ENCODE measurements around the gene KDM5B.

KDM5B gene

DNA sequence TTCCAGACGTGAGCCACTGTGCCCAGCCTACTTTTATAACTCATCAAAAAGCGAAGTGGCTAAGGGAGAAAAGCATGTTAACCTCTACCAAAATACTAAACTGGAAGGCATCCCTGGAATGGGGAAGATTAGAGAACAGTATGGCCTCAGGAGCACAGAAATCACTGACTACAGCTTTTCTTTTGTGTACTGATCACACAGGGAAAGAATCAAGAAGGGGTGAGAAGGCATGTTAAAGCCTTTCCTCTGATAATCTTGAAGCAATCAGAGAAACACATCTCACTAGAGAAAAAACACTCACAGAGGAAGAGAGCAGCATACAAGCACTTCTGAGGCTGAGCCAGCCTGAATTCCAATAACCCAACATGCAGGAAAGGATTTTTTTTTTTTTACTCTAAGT lies 13.2 kb upstream of the KDM5B start:
- ChIA-PET CTCF (interaction anchor here (0.6 to 0.7 kb wide), 3 partner anchors 54 to 926 kb away, joined by 4 to 7 read pairs (median 5); no protein-coding TSS in a partner anchor), POLR2A (ENCODE audit: low non-redundant PET) (interaction anchor here (0.6 kb wide), 1 partner anchor 35 kb away, joined by 3 read pairs; no protein-coding TSS in a partner anchor)
- H3K27ac ChIP-seq = no peak overlapping the region
- TF ChIP-seq, protein P1, sequence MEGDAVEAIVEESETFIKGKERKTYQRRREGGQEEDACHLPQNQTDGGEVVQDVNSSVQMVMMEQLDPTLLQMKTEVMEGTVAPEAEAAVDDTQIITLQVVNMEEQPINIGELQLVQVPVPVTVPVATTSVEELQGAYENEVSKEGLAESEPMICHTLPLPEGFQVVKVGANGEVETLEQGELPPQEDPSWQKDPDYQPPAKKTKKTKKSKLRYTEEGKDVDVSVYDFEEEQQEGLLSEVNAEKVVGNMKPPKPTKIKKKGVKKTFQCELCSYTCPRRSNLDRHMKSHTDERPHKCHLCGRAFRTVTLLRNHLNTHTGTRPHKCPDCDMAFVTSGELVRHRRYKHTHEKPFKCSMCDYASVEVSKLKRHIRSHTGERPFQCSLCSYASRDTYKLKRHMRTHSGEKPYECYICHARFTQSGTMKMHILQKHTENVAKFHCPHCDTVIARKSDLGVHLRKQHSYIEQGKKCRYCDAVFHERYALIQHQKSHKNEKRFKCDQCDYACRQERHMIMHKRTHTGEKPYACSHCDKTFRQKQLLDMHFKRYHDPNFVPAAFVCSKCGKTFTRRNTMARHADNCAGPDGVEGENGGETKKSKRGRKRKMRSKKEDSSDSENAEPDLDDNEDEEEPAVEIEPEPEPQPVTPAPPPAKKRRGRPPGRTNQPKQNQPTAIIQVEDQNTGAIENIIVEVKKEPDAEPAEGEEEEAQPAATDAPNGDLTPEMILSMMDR (conservative IDR thresholded peaks at IDR 0.05; ENCODE audit: low read depth) = no peak
- no peak for DNase-seq (ENCODE audit: low spot score)

DNA sequence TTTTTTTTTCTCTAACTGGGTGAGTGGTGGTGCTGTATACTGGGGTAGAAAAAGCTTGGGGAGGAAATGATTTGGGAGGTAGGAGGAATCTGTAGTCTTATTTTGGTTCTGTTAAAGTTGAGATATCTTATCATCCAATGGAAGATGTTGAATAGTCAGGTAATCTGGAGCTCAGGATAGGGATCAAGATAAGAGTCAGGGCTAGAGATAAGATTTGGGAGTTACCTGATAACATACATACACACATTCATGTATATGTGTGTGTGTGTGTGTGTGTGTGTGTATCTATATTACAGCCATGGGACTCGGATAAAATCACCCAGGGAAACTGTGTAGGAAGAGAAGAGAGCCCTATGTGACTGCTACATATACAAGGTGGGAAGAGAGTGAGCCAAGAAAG lies 10.6 kb upstream of the KDM5B start:
- H3K27ac ChIP-seq = no peak overlapping the region
- ChIA-PET CTCF (interaction anchor here (0.5 to 0.8 kb wide), 3 partner anchors 21 to 894 kb away, joined by 3 to 5 read pairs (median 3); no protein-coding TSS in a partner anchor), POLR2A (ENCODE audit: low non-redundant PET) (no interaction called here)
- TF ChIP-seq, protein P1 (conservative IDR thresholded peaks at IDR 0.05; ENCODE audit: low read depth) = no peak
- DNase-seq (ENCODE audit: low spot score) = no peak

DNA sequence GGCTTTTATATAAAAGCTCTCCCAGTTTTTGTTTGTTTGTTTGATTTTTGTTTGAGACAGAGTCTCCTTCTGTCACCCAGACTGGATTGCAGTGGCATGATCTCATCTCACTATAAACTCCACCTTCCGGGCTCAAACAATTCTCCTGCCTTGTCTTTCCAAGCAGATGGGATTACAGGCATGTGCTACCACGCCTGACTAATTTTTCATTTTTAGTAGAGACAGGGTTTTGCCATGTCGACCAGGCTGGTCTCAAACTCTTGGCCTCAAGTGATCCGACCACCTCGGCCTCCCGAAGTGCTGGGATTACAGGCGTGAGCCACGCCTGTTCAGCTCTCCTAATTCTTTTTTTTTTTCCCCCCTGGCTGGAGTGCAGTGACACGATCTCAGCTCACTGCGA lies 6.9 kb upstream of the KDM5B start:
- TF ChIP-seq, protein P1 (conservative IDR thresholded peaks at IDR 0.05; ENCODE audit: low read depth) = no peak
- CTCF ChIA-PET = interaction anchor here (0.6 kb wide), 1 partner anchor 71 kb away, joined by 3 read pairs; no protein-coding TSS in a partner anchor
- no peak for DNase-seq (ENCODE audit: low spot score)
- H3K27ac ChIP-seq = no peak overlapping the region
- POLR2A ChIA-PET (ENCODE audit: low non-redundant PET) = no interaction called here

DNA sequence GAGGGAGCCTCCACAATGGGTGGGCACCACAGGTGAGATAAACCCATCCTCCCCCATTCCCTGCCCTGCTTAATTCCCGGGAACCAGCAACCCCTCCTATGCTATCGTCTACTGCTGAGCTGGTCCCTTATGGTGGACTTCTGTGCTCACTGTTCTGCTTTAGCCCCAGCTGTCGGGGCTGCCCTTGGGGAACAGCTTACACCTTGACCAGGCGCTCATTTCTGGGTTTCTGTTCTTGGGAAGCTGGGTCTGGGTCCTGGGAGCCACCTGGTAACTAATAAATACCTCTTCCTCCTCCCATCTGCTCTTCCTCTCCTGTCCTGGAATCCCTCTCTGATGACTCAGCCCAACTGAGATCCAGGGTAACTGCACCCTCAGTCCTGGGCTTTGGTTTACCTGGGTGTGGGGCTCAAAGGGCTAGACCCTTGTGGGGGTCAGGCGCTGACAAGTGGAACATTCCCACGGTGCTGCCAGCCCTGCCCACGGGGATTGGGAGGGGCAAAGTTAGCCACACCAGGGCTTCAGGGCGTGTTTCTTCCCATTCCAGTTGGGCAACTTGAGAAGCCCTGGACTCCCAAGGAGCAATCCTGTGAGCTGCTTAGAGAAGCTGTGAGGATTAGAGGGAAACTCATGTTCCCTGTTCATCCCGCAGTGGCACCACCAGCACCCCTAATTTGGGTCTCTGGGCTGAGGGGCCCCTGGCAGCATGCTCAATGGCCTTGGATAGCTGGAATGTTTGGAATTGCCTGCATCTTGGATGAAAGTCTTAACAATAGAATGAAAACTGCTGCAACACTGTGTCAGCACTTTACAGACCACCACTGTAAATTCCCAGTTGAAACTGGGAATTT lies 4.2 kb upstream of the KDM5B start:
- POLR2A ChIA-PET (ENCODE audit: low non-redundant PET) = interaction anchor here (0.6 kb wide), 2 partner anchors 24 to 55 kb away, joined by 4 read pairs; no protein-coding TSS in a partner anchor
- TF ChIP-seq, protein P1 (conservative IDR thresholded peaks at IDR 0.05; ENCODE audit: low read depth) = no peak
- DNase-seq (ENCODE audit: low spot score) = peak; percentile 59
- CTCF ChIA-PET = interaction anchor here (0.7 to 0.8 kb wide), 2 partner anchors 51 to 456 kb away, joined by 3 to 5 read pairs; no protein-coding TSS in a partner anchor
- H3K27ac ChIP-seq = no peak overlapping the region

DNA sequence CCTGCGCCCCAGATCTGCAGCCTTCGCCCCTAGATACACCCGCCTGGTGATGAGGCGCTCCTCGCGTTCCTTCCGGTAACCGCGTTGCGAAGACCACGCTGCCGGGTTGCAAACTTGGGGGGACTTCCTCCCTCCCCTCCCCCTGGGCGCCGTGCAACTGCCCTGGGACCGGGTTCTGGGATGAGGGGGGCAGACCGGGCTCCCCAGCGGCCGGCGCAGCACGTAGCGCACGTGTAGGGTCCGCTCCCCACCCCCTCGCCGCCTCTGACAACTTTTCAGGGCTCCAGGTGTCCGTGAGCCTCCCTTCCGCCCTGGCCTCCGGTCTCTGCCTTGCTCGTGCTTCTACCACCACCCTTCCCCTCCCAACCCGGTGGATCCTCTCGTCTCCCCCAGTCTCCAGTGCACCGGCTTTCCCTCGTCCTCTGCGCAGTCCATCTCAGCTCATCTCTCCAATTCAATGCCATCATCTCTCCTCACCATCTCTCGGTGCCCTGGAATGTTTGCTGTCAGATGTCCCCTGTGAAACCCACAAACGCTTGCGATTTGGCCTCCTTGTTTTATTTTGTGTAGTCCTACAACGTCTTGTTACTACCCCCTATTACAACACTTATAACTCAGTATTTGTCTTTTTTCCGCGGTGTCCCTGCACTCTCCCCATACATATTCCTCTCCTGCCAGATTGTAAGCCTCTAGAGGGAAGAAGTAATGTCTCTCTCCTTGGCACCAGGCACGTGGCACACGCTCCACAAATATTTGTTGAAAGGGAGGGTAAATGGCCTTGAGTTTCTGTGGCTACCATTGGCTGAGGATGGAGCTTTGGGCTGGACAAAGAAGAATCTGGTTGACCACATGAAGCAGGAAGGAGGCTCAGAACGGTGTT lies 3.3 kb upstream of the KDM5B start:
- H3K27ac ChIP-seq = peak overlapping the region; percentile 55; the same call in 1 of the 2 replicates
- TF ChIP-seq, protein P1 (conservative IDR thresholded peaks at IDR 0.05; ENCODE audit: low read depth) = no peak
- no peak for DNase-seq (ENCODE audit: low spot score)
- ChIA-PET CTCF (interaction anchor here (0.5 to 0.8 kb wide), 3 partner anchors 51 to 457 kb away, joined by 3 to 5 read pairs (median 3); no protein-coding TSS in a partner anchor), POLR2A (ENCODE audit: low non-redundant PET) (interaction anchor here (0.6 to 1.1 kb wide), 4 partner anchors 11 to 77 kb away, joined by 3 to 4 read pairs (median 4); partner anchors contain the start of gene RABIF)
